GM12878 (cell line): ENCODE results near the gene MARCHF6. TPM values are rescaled to one million over a fixed set of nuclear protein-coding genes. Genes with fewer than 3 reads are reported as not detected.

ENCODE experiments used
- CBX3 ChIP-seq: fragments of 200-600 bp; sonication (generic); IDR thresholded peaks from 2 replicates; pipeline ENCODE4 v1.6.1; 2016; ENCODE audit warnings: low read depth, borderline replicate concordance
- CBX5 ChIP-seq: sonication (generic); IDR thresholded peaks from 2 replicates; pipeline ENCODE4 v1.6.1; 2016; ENCODE audit warnings: low read depth, moderate library complexity, mild to moderate bottlenecking, inconsistent platforms
- E4F1 ChIP-seq: fragments of 450-650 bp; IDR thresholded peaks from 2 replicates; pipeline ENCODE4 v1.6.1; 2018; ENCODE audit warnings: borderline replicate concordance, mild to moderate bottlenecking; ENCODE audit not compliant: partially characterized antibody
- EGR1 ChIP-seq, 2 experiments: IDR thresholded peaks; 1 replicate in 1 of 2; 2 replicates in 1 of 2; pipeline ENCODE4 v1.6.1; 2011 to 2012; ENCODE audit warnings: low read depth in 2 of 2, low read length in 2 of 2, borderline replicate concordance in 1 of 2, mild to moderate bottlenecking in 1 of 2, moderate library complexity in 1 of 2
- EZH2 ChIP-seq: IDR thresholded peaks from 2 replicates; pipeline ENCODE4 v1.6.1; 2012; ENCODE audit warnings: low read depth, mild to moderate bottlenecking, control low read depth, inconsistent platforms, low read length, borderline replicate concordance; ENCODE audit not compliant: control insufficient read depth
- IKZF1 ChIP-seq: fragments of 450-650 bp; conservative IDR thresholded peaks from 2 replicates; pipeline ENCODE4 v1.6.1; 2017; ENCODE audit warnings: antibody characterized with exemption, mild to moderate bottlenecking
- IRF4 ChIP-seq: IDR thresholded peaks from 2 replicates; pipeline ENCODE4 v1.6.1; 2011; ENCODE audit warnings: low read depth, low read length
- JUND ChIP-seq: IDR thresholded peaks from 2 replicates; pipeline ENCODE4 v1.6.1; 2012; ENCODE audit warnings: low read depth, mild to moderate bottlenecking, low read length, improper control_type of control experiment, moderate library complexity
- MTA3 ChIP-seq: IDR thresholded peaks from 2 replicates; pipeline ENCODE4 v1.6.1; 2012; ENCODE audit warnings: low read length, inconsistent platforms, borderline replicate concordance
- NR2C2 ChIP-seq: IDR thresholded peaks from 2 replicates; pipeline ENCODE4 v1.6.1; 2011; ENCODE audit warnings: borderline replicate concordance, low read depth; ENCODE audit not compliant: control insufficient read depth, insufficient read length
- NR2F1 ChIP-seq: fragments of 450-650 bp; conservative IDR thresholded peaks from 2 replicates; pipeline ENCODE4 v1.6.1; 2017; ENCODE audit warnings: mild to moderate bottlenecking
- RAD21 ChIP-seq: IDR thresholded peaks from 2 replicates; pipeline ENCODE4 v1.6.1; 2011; ENCODE audit warnings: mild to moderate bottlenecking, low read depth, low read length, moderate library complexity; ENCODE audit not compliant: insufficient read depth
- RB1 ChIP-seq: fragments of 450-650 bp; formaldehyde crosslinking; IDR thresholded peaks from 2 replicates; pipeline ENCODE4 v1.6.1; 2017; ENCODE audit warnings: mild to moderate bottlenecking, borderline replicate concordance
- RUNX3 ChIP-seq: IDR thresholded peaks from 2 replicates; pipeline ENCODE4 v1.6.1; 2012; ENCODE audit warnings: low read length, inconsistent platforms
- SKIL ChIP-seq: fragments of 450-650 bp; IDR thresholded peaks from 2 replicates; pipeline ENCODE4 v1.6.1; 2017; ENCODE audit warnings: mild to moderate bottlenecking, low read depth, inconsistent platforms; ENCODE audit not compliant: poor library complexity, severe bottlenecking
- SMAD5 ChIP-seq: IDR thresholded peaks from 2 replicates; pipeline ENCODE4 v1.6.1; 2016; ENCODE audit warnings: antibody characterized with exemption, low read depth
- STAT3 ChIP-seq: IDR thresholded peaks from 2 replicates; pipeline ENCODE4 v1.6.1; 2011; ENCODE audit warnings: low read depth, low read length, improper control_type of control experiment
- TAF1 ChIP-seq: IDR thresholded peaks from 2 replicates; pipeline ENCODE4 v1.6.1; 2011; ENCODE audit warnings: mild to moderate bottlenecking, low read depth, low read length, borderline replicate concordance
- ZSCAN29 ChIP-seq: fragments of 450-650 bp; IDR thresholded peaks from 2 replicates; pipeline ENCODE4 v1.6.1; 2017; ENCODE audit warnings: mild to moderate bottlenecking, moderate library complexity
- polyA plus RNA-seq, 11 experiments: library from polyadenylated mRNA; depleted of rRNA in 4 of 11; unstranded in 6 of 11; stranded (reverse) in 5 of 11; fragments of >200 nt; fragmentation: Nextera tagmentation in 4 of 11; fragmentation: Illumina TruSeq in 1 of 11; extraction: Ambion mirVana in 4 of 11; extraction: Trizol in 1 of 11; gene quantifications; 1 replicate in 1 of 11; 2 replicates in 10 of 11; pipeline versions ENCODE4 v1.2.1 to v1.2.3, GENCODE V29; 2011 to 2016; ENCODE audit warnings: inconsistent platforms in 2 of 11, missing spikeins in 2 of 11, low read depth in 1 of 11
- total RNA-seq, 4 experiments: library from RNA; depleted of rRNA in 3 of 4; stranded (reverse); fragments of >200 nt in 3 of 4; fragmentation: Illumina TruSeq in 1 of 4; extraction: Trizol in 1 of 4; gene quantifications; 2 replicates each; pipeline versions ENCODE4 v1.2.1 to v1.2.3, GENCODE V29; 2013 to 2021
- TF ChIP-seq, protein P1 (sequence below), 3 experiments: IDR thresholded peaks in 2 of 3; conservative IDR thresholded peaks in 1 of 3; 2 replicates each; pipeline ENCODE4 v1.5.1; 2011; ENCODE audit warnings: low read depth in 3 of 3, low read length in 3 of 3, mild to moderate bottlenecking in 3 of 3, control low read depth in 2 of 3, moderate library complexity in 2 of 3, inconsistent platforms in 1 of 3, mixed read lengths in 1 of 3; ENCODE audit not compliant: control insufficient read depth in 2 of 3, insufficient read depth in 1 of 3; ENCODE audit errors: extremely low read depth in 1 of 3
- TF ChIP-seq, protein P2 (sequence below): fragments of 450-650 bp; conservative IDR thresholded peaks from 2 replicates; pipeline ENCODE4 v1.6.1; 2017; ENCODE audit warnings: mild to moderate bottlenecking, moderate library complexity

The MARCHF6 gene
- total and polyA plus RNA-seq, 10 of the 15 experiments (the other 5 are each of a cell fraction or from before 2014, with no cell fraction given) = 39.1 to 172 (median 61.0) TPM

GRCh38 chr5:10353241-10354047, at the start of gene MARCHF6 (continued):
- TF ChIP-seq E4F1 (no peak), EZH2 (no peak), NR2C2 (no peak), NR2F1 (peak; percentile 26), RAD21 (0 out of 2 replicates have a peak, but pooled peaks have one; percentile 8), MTA3 (no peak), STAT3 (no peak), CBX5 (0 out of 2 replicates have a peak, but pooled peaks have one; percentile 47), SKIL (no peak), IRF4 (no peak), RB1 (0 out of 2 replicates have a peak, but pooled peaks have one; percentile 47), ZSCAN29 (no peak), EGR1 (IDR thresholded peaks at IDR 0.05; ENCODE audit: borderline replicate concordance in 1 of 2, low read depth in 2 of 2, low read length in 2 of 2) (peak in 1 of 2 experiments; percentile 26; a peak in 1 of 3 replicates), RUNX3 (peak; percentile 65; the same call in 1 of the 2 replicates), JUND (0 out of 2 replicates have a peak, but pooled peaks have one; percentile 17), TAF1 (peak; percentile 79; the same call in 1 of the 2 replicates), CBX3 (no peak), SMAD5 (peak; percentile 93), IKZF1 (peak; percentile 74)
- TF ChIP-seq, protein P1, sequence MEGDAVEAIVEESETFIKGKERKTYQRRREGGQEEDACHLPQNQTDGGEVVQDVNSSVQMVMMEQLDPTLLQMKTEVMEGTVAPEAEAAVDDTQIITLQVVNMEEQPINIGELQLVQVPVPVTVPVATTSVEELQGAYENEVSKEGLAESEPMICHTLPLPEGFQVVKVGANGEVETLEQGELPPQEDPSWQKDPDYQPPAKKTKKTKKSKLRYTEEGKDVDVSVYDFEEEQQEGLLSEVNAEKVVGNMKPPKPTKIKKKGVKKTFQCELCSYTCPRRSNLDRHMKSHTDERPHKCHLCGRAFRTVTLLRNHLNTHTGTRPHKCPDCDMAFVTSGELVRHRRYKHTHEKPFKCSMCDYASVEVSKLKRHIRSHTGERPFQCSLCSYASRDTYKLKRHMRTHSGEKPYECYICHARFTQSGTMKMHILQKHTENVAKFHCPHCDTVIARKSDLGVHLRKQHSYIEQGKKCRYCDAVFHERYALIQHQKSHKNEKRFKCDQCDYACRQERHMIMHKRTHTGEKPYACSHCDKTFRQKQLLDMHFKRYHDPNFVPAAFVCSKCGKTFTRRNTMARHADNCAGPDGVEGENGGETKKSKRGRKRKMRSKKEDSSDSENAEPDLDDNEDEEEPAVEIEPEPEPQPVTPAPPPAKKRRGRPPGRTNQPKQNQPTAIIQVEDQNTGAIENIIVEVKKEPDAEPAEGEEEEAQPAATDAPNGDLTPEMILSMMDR (IDR thresholded peaks at IDR 0.05 in 2 of 3, conservative IDR thresholded peaks at IDR 0.05 in 1 of 3; ENCODE audit: control insufficient read depth in 2 of 3, extremely low read depth in 1 of 3, insufficient read depth in 1 of 3, low read depth in 3 of 3, low read length in 3 of 3) = no peak
- TF ChIP-seq, protein P2, sequence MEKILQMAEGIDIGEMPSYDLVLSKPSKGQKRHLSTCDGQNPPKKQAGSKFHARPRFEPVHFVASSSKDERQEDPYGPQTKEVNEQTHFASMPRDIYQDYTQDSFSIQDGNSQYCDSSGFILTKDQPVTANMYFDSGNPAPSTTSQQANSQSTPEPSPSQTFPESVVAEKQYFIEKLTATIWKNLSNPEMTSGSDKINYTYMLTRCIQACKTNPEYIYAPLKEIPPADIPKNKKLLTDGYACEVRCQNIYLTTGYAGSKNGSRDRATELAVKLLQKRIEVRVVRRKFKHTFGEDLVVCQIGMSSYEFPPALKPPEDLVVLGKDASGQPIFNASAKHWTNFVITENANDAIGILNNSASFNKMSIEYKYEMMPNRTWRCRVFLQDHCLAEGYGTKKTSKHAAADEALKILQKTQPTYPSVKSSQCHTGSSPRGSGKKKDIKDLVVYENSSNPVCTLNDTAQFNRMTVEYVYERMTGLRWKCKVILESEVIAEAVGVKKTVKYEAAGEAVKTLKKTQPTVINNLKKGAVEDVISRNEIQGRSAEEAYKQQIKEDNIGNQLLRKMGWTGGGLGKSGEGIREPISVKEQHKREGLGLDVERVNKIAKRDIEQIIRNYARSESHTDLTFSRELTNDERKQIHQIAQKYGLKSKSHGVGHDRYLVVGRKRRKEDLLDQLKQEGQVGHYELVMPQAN = peak; percentile 81
